Tibial nerve (tissue), 4 donors: ENCODE data around the gene RAI2. TPM values are rescaled to one million over a fixed set of nuclear protein-coding genes. Genes with fewer than 3 reads are reported as not detected.

ENCODE experiments used
- DNase-seq, 2 donors: peaks; one replicate each; pipeline ENCODE4 v3.0.0-alpha.2; 2019; ENCODE audit warnings: low spot score in 2 of 2
- H3K27ac ChIP-seq, 4 donors: fragments of 200-600 bp; sonication (generic) in 3 of 4; one replicate each; pipeline ENCODE4 v1.5.1; 2017 to 2019; ENCODE audit warnings: mild to moderate bottlenecking in 1 of 4
- H3K27me3 ChIP-seq, 2 donors: fragments of 200-600 bp; sonication (generic) in 1 of 2; one replicate each; pipeline versions ENCODE4 v1.5.1 to v1.6.0; 2017 to 2019
- H3K36me3 ChIP-seq, 3 donors: fragments of 200-600 bp; sonication (generic); one replicate each; pipeline ENCODE4 v1.5.1; 2018 to 2019
- H3K4me1 ChIP-seq, 4 donors: fragments of 200-600 bp; sonication (generic) in 3 of 4; one replicate each; pipeline ENCODE4 v1.5.1; 2017 to 2019
- H3K4me3 ChIP-seq, 4 donors: fragments of 200-600 bp; sonication (generic) in 3 of 4; one replicate each; pipeline ENCODE4 v1.5.1; 2017 to 2019; ENCODE audit warnings: mild to moderate bottlenecking in 1 of 4, moderate library complexity in 1 of 4
- H3K9me3 ChIP-seq, 4 donors: fragments of 200-600 bp; sonication (generic) in 3 of 4; one replicate each; pipeline ENCODE4 v1.5.1; 2017 to 2019
- CTCF ChIP-seq, 5 experiments: fragments of 200-600 bp in 3 of 5; fragments of 450-650 bp in 2 of 5; sonication (generic) in 3 of 5; IDR thresholded peaks; one replicate each; pipeline ENCODE4 v1.5.1; 2016 to 2019; ENCODE audit warnings: antibody characterized with exemption in 5 of 5, mild to moderate bottlenecking in 3 of 5, moderate library complexity in 2 of 5
- EP300 ChIP-seq, 2 donors: sonication (generic); formaldehyde crosslinking; IDR thresholded peaks; one replicate each; pipeline ENCODE4 v1.6.1; 2017; ENCODE audit warnings: antibody characterized with exemption in 2 of 2, mild to moderate bottlenecking in 1 of 2
- POLR2A ChIP-seq, 2 donors: fragments of 450-650 bp; IDR thresholded peaks; one replicate each; pipeline ENCODE4 v1.6.1; 2017; ENCODE audit warnings: antibody characterized with exemption in 2 of 2, mild to moderate bottlenecking in 2 of 2, moderate library complexity in 2 of 2
- WGBS, 2 donors: methylation state at CpG; one replicate each; pipeline ENCODE4 v1.1.5; 2018; 5-methylcytosine and 5-hydroxymethylcytosine counted together
- total RNA-seq, 4 donors: library from RNA; depleted of rRNA; stranded (reverse); fragments of >200 nt; gene quantifications; one replicate each; pipeline ENCODE4 v1.1.0, GENCODE V29; 2016

The RAI2 gene
- total RNA-seq, 4 donors from 2014 or later, result 17.1 to 25.1 (median 23.4) TPM

GRCh38 chrX:17829566-17829965 lies 31.5 kb downstream of the RAI2 start:
- 89 to 100% methylated on average over 1 of the region's 1 CpG for WGBS, 2 donors
- Histone ChIP-seq H3K4me3 (no peak overlapping the region), H3K27me3 (no peaks in the 10 kb centered on the region), H3K36me3 (no peaks in the 10 kb centered on the region), H3K9me3 (no peaks in the 10 kb centered on the region), H3K4me1 (peaks cover 0 to 21% (median 0%) of the 10 kb centered on the region in 4 donors), H3K27ac (no peak overlapping the region)
- DNase-seq, result no peak
- TF ChIP-seq EP300 (IDR thresholded peaks at IDR 0.05) (no peak), CTCF (IDR thresholded peaks at IDR 0.05) (no peak), POLR2A (IDR thresholded peaks at IDR 0.05) (no peak)

GRCh38 chrX:17828171-17828570 lies 32.9 kb downstream of the RAI2 start:
- Histone ChIP-seq H3K9me3 (no peaks in the 10 kb centered on the region), H3K4me3 (no peak overlapping the region), H3K4me1 (peaks cover 0 to 21% (median 0%) of the 10 kb centered on the region in 4 donors), H3K27me3 (no peaks in the 10 kb centered on the region), H3K27ac (no peak overlapping the region), H3K36me3 (no peaks in the 10 kb centered on the region)
- 77 to 100% methylated on average over 2 to 3 of the region's 3 CpGs for WGBS, 2 donors
- TF ChIP-seq EP300 (IDR thresholded peaks at IDR 0.05), result no peak
- TF ChIP-seq CTCF (IDR thresholded peaks at IDR 0.05), result no peak
- TF ChIP-seq POLR2A (IDR thresholded peaks at IDR 0.05), result no peak
- DNase-seq, result no peak

GRCh38 chrX:17826609-17827496 lies 34.2 kb downstream of the RAI2 start:
- WGBS, 2 donors, result 65 to 73% methylated on average over 5 of the region's 5 CpGs
- Histone ChIP-seq H3K4me3 (no peak overlapping the region), H3K9me3 (no peaks in the 10 kb centered on the region), H3K36me3 (no peaks in the 10 kb centered on the region), H3K27ac (no peak overlapping the region), H3K27me3 (no peaks in the 10 kb centered on the region), H3K4me1 (peaks cover 0 to 21% (median 0%) of the 10 kb centered on the region in 4 donors)
- no peak for DNase-seq
- TF ChIP-seq POLR2A (IDR thresholded peaks at IDR 0.05), result no peak
- no peak for TF ChIP-seq EP300 (IDR thresholded peaks at IDR 0.05)
- no peak for TF ChIP-seq CTCF (IDR thresholded peaks at IDR 0.05)

- DNase-seq, result no peak
- H3K4me1 ChIP-seq, result peaks cover 0 to 19% (median 0%) of the 10 kb centered on the region in 4 donors
- H3K4me3 ChIP-seq, result no peak overlapping the region
- no peaks in the 10 kb centered on the region for H3K9me3 ChIP-seq
- no peaks in the 10 kb centered on the region for H3K36me3 ChIP-seq
- 26 to 60% methylated on average over 4 of the region's 4 CpGs for WGBS, 2 donors
- no peaks in the 10 kb centered on the region for H3K27me3 ChIP-seq
- H3K27ac ChIP-seq, result no peak overlapping the region
- TF ChIP-seq CTCF (IDR thresholded peaks at IDR 0.05), result no peak
Observed at GRCh38 chrX:17824980-17825379, 36.1 kb downstream of the RAI2 start.

- no peaks in the 10 kb centered on the region for H3K36me3 ChIP-seq
- WGBS, 2 donors, result 65 to 73% methylated on average over 2 of the region's 2 CpGs
- no peak overlapping the region for H3K4me3 ChIP-seq
- H3K9me3 ChIP-seq, result no peaks in the 10 kb centered on the region
- TF ChIP-seq EP300 (IDR thresholded peaks at IDR 0.05) (no peak), CTCF (IDR thresholded peaks at IDR 0.05) (no peak), POLR2A (IDR thresholded peaks at IDR 0.05) (no peak)
- H3K4me1 ChIP-seq, result peaks cover 0 to 23% (median 0%) of the 10 kb centered on the region in 4 donors
- H3K27ac ChIP-seq, result no peak overlapping the region
- DNase-seq, result no peak
- no peaks in the 10 kb centered on the region for H3K27me3 ChIP-seq
Observed at GRCh38 chrX:17822351-17822750, 38.7 kb downstream of the RAI2 start.
